NCI-H460 (cell line): ENCODE data around the gene WBP1L. TPM values are rescaled to one million over a fixed set of nuclear protein-coding genes. Genes with fewer than 3 reads are reported as not detected.
"Not testable (repeated sequence)": the region's sequence is repeated elsewhere in the genome, so short reads cannot be mapped to it uniquely, and the experiment has no call there.

Experiments used
- DNase-seq: peaks from one replicate; pipeline ENCODE4 v3.0.0-alpha.2; 2016; ENCODE audit warnings: low read depth; ENCODE audit errors: extremely low read depth
- total RNA-seq: library from RNA; depleted of rRNA; stranded (reverse); fragments of >200 nt; shearing (Covaris generic); gene quantifications from 2 replicates; pipeline ENCODE4 v1.2.3, GENCODE V29; 2014

Gene WBP1L
- total RNA-seq, 1 experiment from 2014 or later: 12.8 TPM

DNA sequence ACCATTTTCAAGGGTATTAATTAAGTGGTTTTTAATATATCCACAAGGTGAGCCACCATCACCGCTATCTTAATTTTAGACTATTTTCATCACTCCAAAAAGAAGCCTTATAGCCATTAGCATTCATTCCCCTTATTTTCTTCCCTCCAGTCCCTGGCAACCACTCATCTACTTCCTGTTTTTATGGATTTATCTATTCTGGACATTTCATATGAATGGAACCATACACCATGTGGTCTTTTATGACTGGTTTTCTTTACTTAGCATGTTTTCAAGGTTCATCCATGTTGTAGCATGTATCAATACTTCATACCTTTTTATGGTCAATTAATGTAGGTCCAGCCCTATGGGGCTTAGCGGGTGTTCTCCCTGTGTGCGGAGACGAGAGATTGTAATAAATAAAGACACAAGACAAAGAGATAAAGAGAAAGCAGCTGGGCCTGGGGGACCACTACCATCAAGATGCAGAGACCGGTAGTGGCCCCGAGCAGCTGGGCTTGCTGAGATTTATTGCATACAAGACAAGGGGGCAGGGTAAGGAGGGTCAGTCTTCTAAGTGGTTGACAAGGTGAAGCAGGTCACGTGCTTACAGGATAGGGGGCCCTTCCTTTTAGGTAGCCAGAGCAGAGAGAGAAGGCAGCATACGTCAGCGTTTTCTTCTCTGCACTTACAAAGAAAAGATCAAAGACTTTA is 14.6 kb downstream of the WBP1L start:
- DNase-seq: no peak

DNA sequence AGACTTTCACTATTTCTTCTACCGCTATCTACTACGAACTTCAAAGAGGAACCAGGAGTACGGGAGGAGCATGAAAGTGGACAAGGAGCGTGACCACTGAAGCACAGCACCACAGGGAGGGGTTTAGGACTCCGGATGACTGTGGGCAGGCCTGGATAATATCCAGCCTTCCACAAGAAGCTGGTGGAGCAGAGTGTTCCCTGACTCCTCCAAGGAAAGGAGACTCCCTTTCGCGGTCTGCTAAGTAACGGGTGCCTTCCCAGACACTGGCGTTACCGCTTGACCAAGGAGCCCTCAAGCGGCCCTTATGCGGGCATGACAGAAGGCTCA is 15.2 kb downstream of the WBP1L start:
- not testable (repeated sequence) for DNase-seq

DNA sequence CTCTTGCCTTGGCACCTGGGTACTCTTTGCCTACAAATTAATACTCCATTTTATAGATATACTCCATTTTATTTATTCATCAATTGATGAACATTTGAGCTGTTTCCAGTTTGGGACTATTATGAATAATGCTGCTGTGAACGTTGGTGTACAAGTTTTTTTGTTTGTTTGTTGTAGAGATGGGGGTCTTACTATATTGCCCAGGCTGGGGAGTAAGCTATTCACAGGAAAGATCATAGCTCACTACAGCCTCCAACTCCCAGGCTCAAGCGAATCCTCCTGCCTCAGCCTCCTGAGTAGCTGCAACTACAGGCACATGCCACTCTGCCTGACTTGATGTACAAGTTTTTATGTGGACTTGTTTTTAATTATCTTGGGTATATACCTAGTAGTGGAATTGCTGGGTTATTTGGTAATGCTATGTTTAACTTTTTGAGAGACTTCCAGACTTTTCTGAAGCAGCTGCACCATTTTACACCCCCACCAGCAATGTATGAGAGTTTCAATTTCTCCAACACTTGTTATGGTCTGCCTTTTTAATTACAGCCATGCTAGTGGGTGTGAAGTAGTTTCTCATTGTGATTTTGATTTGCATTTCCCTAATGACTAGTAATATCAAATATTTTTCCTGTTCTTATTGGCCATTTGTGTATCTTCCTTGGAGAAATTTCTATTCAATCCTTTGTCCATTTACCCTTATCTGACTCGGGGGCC is 15.9 kb downstream of the WBP1L start:
- DNase-seq: no peak

DNA sequence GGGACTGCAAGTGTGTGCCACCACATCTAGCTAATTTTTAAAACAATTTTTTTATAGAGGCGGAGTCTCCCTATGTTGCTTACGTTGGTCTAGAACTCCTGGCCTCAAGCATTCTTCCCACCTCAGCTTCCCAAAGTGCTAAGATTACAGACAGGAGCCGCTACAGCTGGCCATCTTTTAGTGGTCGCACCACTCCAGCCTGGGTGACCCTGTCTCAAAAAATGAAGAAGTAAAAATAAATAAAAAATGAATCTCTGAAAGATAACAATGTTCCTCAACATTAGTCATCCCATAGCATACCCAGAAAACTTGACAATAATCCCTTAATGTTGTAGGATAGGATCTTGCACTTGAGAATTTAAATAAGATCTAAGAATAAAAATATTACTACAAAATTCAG is 18.2 kb downstream of the WBP1L start:
- DNase-seq: no peak

DNA sequence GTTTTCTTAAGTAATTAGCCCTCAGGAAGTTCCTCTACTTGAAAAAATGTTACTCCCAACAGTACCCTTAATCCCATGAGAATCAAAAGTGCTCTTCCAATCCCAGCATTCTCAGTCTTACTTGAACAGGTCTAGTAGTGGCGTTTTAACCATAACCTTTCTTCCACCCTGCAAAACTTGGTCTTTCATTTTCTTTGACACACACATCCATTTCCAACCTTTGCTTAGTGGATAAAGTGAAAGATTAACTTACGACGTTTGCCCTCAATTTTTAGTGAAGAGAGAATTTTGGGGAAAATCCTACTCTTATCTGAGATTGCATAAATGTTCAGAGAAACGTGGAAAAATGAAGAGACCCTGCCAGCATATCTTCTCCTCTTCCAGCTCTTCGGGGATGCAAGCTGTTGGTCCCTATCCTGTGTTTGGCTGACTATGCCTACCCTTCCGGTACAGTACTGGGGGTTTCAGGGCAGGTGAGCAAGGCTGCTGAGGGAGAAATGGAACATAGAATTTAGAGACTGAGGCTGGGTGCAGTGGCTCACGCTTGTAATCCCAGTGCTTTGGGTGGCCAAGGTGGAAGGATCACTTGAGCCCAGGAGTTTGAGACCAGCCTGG is 18.8 kb downstream of the WBP1L start:
- DNase-seq: no peak

DNA sequence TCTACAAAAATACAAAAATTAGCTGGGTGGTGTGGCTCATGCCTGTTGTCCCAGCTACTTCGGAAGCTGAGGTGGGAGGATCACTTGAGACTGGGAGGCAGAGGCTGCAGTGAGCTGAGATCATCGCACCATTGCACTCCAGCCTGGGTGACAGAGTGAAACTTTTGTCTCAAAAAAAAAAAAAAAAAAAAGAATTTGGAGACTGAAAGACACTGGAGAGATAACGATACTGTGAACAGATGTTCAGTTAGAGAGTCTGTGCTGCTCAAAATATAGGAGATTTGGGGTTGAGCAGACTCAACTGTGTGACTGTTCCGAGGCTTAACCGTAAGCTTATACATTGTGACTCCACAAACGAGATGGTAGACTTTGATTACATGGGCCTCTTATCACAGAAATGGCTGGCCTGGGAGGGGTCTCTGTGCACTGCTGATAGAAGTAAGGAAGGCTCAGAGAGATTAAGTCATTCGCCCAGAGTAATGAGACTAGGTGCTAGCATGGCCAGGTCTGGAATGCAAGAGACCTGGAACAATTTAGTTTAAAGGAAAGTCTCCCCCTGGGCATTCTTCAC is 19.4 kb downstream of the WBP1L start:
- no peak for DNase-seq

DNA sequence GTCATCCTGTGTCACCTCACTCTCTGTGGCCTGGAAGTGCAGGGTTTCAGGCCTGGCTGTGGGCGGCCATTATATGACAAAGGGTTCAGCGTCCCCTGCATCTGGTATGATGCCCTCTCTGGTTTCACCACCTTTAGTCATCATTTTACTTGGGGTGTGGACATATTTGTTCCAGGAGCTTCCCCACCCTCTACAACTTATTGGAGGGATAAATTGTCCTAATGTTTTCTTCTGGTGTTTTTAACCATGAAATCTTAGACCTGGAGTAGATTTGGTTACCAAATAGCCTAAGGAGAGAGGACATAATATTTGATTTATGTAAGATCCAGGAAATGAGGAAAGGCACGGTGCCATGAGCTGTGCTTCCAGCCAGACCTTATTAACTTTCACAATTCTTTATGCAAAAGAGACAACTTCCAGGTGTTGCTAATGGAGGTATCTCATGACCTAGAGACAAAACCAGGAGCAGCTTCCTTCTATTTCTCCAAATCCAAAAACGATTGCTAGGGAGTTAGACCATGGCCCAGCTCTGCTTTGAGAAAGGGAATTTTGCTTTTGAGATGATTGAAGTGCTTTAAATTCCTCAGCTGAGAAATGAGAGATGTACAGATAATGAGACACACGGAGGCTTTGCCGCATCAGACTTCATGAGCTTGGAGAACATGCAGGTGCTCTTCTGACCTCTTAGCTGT is 20.9 kb downstream of the WBP1L start:
- no peak for DNase-seq

DNA sequence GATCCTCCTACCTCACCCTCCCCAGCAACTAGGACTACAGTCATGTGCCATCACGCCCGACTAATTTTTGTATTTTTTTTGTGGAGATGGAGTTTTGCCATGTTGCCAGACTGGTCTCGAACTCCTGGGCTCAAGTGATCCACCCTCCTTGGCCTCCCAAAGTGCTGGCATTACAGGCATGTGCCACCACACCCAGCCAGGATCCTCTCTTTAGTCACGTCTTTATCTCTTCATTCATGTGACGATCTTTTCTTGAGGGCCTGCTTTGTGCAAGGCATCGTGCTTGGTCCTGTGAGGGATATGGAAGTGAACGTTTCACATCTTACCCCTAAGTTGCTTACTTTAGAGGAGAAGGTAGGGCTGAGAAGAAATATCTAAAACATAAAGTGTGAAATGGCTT is 21.6 kb downstream of the WBP1L start:
- no peak for DNase-seq

DNA sequence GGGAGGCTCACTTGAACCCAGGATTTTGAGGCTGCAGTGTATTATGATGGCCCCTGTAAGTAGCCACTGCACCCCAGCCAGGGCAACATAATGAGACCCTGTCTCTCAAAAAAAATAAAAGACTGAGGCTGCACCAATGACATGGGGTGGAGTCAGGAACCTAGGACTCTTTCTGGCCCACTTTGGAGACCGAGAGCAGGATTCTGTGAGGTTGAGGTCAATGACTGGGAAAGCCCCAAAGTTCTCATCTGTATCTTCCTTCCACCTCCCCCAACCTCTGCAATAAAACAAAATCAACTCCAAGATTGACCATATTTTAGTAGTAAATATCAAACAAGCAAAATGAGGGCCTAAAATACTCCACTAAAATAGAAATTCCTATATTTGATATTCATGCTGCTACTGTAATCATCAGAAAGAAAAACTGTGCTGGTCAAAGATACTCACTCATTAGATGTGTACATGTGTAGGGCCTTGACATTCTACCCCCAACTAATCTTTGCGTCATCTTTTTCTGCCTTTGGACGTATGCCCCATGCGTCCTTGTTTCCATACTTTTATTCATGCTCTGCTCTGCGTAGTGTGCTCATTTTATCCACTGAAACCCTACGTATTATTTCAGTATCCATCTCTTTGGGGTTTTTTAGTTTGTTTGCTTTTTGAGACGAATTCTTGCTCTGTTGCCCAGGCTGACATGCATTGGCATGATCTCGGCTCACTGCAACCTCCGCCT is 23.8 kb downstream of the WBP1L start:
- DNase-seq: no peak

DNA sequence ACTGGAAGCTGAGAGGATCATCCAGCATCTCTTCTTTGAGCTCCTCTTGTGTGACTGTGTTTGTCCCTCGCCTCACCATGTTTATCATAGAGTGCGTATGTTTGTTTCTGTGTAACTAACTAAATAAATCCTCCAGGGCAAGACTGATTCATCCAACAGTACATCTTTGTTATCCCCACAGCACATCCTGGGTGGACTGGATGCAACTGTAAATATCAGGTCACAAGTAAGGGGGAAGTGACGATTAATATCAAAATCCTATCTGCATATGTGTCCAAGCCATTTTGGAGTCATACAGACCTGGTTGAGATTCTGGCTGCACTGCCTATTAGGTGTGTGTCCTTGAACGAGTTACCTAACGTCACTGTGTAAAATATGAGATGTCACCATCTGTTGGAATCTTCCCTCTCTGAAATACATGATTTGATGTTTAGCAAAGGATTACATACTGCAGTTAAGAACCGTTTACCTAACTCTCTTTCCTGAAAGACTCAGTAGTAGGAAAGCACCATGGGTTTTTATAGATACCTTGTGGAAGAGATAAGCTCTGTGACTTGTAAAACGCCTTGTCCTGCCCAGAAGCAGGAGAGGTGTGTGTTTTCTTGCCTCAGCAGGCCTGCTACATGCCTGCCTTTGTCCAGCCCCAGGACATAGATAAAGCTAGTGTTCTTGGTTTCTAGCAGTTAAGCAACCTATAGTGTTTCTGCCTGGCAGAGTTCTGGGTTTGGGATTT is 25.8 kb downstream of the WBP1L start:
- DNase-seq: peak; percentile 80

DNA sequence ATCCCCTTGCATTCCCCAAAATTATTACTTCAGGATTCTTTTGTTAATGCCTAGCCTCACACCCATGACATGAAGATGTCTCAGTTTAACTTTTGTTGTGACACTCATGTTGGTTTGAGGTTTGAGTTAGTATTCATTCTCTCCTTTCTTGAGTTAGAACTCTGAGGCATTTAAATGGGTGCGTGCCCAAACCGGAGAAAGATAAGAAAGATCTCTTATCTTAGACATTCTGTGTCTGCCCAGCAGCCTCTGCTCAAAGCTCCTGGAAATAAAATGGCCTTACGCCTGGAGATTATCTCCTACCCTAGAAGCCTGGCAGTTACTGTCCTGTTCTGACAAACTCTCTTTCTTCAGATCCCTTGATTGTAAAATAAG is 26.3 kb downstream of the WBP1L start:
- no peak for DNase-seq

DNA sequence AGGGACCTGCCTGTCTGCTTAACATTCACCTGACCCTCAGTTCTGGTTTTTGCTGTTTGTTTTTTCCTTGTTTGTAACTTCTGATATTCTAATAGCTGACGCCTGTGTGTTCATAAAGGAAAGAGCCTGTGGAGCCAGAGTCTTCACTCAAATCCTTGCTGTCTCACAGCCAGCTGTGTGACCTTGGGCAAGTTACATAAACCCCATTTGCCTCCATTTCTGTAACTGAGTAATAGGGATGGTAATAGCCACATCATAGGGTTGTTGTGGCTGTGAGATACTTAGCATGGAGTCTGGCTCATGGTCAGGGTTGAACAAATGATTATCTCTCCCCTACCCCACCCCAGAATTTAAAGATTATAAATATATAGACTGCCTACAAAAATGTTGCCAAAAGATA is 27.0 kb downstream of the WBP1L start:
- no peak for DNase-seq

DNA sequence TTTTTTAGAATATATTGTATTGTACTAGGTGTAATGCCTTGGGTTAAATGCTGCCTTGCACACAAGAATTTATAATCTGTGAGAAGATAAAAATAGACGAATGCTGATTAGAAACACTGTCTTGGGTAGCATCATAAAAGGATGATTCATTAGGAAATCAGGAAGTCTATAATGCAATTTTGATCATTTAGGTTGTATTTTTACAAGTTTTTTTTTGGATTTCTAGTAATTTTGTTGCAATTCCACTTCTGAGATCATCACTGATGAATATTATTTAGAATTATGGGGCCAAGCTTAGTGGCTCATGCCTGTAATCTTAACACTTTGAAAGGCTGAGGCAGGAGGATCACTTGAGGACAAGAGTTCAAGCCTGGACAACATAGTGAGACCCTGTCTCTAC is 29.6 kb downstream of the WBP1L start:
- DNase-seq: no peak

DNA sequence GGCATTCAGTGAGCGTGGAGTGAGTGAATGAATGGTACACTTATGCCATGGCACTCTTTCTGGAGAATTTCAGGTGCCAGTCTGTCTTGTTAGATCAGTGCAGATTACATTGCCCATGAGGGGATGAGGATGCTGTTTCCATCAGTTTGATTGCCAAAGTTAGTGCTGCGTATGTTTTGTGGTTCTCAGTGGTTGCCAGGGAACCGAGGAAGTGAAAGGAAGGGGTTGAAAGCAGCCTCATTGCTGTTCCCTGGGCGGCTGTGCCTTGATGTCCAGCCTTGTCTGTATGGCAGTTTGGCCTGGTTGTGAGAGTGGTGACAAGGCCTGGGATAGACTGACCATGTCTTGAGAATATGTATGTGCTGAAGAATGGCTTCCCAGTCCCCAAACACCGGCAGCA is 30.2 kb downstream of the WBP1L start:
- DNase-seq: no peak

DNA sequence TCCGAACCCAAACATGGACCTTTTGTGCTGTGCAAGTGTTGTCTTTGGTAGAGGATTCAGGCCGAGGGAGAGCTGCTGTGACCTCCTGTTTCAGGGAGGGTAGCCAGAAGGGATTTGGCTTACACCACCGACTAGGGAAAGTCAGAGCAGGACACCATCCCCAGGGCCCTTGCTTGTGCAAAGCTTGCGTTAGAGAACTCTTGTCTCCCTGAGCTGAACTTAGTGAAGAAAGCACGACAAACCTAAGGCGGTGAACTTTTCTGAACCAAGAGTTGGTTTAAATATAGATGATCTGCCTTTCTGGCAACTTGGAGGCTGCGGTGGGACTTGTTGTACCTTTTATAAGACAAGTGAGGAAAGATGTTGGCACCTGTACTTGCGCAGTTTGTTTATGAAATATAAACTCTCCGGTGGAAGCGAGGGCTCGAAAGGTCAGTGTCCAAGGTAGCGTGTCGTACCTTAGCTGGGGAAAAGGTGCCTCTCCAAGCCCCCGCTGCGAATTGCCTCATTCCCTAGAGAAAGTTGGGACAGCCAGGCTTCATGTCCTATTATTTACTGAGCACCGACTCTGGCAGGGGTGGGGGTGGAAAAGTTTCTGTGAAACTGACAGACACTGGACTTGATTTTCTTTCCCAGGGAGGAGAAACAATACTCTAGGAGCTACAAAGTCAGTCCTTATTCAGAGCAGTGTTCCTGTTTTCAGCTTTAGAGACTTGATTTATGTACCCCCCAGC is 31.6 kb downstream of the WBP1L start:
- no peak for DNase-seq

DNA sequence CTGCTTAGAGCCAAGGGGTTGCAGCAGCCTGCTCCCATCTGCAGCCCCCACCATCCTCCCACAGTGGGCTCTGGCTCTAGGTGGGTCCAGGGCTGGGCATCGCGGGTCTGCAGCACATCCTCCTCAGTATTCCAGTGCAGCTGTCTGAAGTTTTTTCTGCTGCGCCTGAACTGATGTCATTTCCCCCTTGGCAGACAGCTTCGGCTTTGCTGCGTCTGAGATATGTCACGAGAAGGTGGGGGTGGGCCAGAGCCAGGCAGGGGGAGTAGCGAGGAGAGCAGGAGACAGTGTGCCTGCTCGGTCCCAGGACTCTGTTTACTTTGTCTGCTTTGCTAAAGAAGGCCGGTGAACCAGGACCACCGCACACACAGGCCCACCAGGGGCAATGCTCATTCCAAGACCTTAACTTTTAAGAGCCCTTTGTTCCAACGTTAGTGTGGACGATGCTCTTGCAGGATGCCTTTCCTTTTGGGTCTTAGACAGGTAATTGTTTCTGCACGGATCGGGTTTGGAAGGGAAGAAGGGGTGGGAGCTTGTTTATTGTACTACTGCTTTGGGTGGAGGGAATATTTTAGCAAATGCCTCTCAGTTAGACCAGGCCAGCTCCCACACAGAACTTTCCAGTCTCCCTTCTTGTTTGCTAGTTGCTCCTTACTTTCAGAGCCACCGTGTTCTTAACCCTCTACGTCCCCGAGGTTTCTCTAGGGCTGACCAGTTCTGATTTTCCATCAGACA is 32.4 kb downstream of the WBP1L start:
- no peak for DNase-seq

DNA sequence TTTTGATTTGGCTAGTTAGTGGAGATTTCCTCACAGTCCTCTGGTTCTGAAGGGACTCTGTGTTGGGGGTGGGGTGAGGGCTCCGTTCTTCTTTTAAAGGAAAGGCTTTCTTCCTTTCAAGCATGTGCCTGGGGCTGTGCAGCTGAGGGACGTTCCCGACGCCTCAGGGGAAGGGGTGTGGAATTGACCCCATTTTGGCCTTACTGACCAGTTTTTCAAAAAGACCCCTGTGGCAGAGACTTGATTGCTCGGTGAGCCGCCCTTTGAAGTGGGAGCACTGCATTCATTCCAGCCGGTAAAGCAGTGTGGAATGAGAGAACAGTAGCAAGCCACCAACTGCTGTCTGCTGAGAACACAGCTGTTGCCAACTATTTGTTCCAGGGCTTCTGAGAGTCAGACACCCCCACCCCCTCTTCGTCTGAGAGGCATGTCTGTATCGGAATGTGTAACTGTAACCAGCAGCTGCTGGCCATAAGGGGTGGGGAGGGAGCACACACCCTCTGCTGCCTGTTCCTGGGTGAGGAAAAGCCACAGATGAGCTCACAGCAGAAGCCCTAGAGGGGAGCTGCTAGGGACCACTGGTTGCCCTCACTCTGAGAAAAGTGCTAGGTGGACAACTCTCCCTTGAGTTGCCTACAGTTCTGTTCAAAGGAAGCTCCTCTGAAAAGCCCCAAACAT is 33.2 kb downstream of the WBP1L start:
- no peak for DNase-seq
